Activated naive CD4-positive, alpha-beta T cell treated with Interleukin-2 at 50 U/mL for 16 hours (primary cell): ENCODE measurements around the gene LRRC42.

Source experiments
- DNase-seq: peaks from one replicate; pipeline ENCODE4 v3.0.0-alpha.2; 2020

Gene LRRC42

GRCh38 chr1:53946252-53947171, at the start of gene LRRC42:
Gene LRRC42 (plus strand): TSS chr1:53946350. CDS start chr1:53952000, 5,650 bp downstream.
- no peak for DNase-seq

GRCh38 chr1:53896635-53897229, 49.4 kb upstream of the LRRC42 start:
- DNase-seq = no peak

GRCh38 chr1:53899206-53899628, 46.9 kb upstream of the LRRC42 start:
- DNase-seq = no peak

DNA sequence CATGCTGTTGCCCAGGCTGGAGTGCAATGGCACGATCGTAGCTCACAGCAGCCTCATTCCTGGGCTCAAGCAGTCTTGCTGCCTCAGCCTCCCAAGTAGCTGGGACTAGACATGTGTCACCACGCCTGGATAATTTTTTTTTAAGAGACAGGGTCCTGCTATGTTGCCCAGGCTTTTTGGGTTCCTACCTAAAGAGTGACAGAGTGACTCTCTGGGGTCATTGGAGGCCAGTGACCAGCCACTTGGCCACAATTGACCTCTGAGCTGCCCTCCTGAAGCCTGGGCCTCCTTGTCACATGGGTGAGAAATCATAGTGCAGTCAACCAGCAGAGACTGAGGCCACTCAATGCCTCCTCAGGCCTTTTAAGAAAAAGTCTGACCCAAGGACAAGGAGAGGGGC, 46.4 kb upstream of the LRRC42 start:
- DNase-seq = no peak

DNA sequence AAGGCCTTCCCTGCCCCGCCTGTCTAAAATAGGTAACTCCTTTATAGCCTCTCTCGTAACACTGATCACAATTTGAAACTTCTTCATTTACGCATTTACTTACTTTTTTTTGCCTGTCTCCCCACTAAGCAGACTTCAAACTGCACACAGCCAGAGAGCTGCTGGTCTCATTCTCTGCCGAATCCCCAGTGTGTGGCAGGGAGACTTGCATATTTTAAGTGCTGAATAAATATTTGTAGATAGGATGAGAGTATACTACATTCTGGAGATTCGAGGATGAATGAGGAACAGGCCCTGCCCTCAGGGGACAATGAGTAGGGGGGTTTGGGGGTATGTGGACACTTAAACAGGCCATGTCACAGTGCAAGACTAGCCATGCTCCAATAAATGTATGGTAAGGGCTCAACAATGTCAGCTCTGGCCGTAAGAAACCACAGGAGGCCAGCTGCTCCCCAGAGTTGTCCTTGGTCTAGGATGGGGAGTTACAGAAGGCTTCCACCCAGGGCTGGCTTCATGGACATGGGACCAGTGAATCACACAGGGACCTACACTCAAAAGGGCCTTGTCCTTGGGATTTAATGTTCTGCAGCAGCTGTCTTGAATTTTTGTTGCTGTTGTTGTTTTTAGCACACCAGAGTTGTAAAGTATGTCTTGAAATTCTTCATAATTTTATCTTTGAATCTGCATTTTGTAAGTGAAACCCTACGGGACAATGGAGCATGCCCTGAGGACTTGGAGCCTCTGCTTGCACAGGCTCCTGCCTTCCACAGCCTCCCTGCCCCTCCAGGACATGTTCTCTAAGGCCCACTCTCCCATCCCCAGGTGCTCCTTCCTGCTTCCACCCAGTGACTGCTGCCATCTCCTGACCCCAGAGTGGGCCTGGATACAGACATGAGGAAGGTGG, 43.7 kb upstream of the LRRC42 start:
- no peak for DNase-seq

DNA sequence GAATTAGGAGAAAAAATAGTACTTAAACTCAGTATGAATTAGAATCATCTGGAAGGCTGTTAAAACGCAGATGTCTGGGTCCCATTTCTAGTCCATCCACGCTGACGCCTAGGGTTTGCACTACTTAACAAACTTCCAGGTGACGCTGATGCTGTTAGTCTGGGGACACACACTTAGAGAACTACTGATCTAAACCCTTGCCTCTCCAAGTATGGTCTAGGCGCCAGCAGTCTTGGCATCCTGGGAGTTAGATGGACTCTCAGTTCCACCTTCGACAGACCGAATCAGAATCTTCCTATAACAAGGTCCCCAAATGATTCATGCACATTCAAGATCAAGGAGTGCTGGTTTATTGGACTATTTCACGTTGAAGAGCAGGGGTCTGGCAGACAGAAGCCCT, 40.6 kb upstream of the LRRC42 start:
- DNase-seq = no peak

DNA sequence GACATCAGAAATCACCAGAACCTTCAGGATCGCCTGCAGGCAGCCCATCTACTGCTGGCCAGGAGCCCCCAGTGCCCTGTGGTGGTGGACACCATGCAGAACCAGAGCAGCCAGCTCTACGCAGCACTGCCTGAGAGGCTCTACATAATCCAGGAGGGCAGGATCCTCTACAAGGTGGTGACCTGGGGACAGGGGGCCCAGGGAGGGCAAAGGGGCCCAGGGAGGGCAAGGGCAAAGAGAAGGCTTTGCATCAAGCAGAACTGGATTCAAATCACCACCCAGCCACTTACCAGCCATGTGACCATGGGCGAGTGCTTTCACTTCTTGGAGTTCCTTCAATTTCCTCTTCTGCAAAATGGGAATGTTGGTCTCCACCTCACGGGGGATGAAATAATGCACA, 40.0 kb upstream of the LRRC42 start:
- DNase-seq = no peak

GRCh38 chr1:53909946-53910345, 36.2 kb upstream of the LRRC42 start:
- no peak for DNase-seq

DNA sequence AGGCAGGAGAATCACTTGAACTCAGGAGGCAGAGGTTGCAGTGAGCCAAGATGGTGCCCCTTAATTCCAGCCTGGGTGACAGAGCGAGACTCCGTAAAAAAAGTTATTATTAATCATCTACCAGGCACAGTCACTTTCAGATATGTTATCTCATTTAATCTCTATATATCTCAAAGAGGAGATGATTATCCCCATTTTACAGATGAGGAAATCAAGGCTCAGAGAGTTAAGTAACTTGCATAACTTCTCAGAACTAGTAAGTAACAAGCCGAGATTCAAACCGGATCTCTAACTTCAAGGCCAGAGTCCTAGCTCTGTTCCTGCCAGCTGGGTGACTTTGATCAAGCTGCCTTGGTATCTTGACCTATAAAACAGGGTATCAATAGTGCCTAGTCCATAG, 34.7 kb upstream of the LRRC42 start:
- no peak for DNase-seq

DNA sequence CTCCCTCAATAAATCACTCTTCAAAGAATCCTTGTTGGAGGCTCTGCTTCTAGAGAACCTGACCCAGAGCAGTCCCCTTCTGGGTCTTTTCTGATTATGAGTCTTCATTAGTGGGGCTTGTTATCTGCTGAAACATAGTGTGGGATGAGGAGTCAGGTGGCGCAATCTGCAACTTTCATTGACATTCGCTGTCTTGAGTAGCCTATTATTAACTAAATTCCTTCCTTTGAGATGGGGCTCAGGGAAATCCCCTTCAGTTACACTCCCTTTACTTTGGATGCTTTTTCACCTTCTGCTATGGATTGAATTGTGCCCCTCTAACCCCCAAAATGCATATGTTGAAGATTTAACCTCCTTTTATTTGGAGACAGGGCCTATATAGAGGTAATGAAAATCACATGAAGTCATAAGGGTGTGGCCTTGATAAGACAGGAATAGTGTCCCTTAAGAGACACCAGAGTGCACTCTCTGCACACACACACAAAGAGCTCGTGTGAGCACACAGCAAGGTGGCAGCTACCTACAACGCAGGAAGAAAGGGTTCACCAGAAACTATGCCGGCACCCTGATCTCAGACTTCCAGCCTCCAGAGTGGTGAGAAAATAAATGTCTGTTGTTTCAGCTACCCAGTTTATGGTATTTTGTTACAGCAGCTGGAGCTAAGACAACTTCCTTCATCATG, 32.7 kb upstream of the LRRC42 start:
- no peak for DNase-seq

- DNase-seq = no peak
Measured at GRCh38 chr1:53918343-53918742, 27.8 kb upstream of the LRRC42 start.

GRCh38 chr1:53919675-53920066, 26.5 kb upstream of the LRRC42 start:
- DNase-seq = no peak

- DNase-seq = no peak
Measured at GRCh38 chr1:53927376-53927881, 18.7 kb upstream of the LRRC42 start.

DNA sequence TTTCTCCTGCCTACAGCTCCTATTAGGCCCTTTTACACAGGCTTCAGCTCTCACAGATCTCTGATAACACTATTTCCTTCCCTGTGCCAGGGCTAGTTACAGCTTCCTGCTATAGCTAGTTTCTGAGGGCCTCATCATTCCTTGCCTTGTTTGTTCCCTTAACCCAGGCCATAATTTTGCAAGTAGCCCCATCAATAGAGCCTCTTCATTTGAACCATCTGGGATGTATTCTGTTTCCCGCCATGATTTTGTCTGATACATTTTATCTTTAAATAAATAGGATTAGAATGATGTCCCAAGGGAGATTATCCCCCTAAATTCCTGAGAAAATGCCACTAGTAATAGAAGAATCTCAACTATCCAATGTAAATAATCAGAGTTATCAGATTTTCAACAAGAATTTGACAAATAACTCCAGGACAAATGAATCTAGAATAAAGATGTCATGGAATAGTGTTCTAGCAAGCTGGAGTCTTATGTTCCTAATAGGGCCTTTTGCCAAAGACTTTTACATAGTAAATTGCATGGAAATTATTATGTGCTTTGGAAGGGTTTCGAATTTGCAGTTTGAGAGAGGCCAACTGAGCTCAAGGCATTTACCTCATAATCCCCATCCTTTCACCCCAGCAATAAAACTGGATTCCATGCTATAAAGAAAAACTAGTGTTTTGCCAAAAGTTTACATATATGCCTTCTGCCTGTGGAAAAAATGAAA, 16.7 kb upstream of the LRRC42 start:
- no peak for DNase-seq

DNA sequence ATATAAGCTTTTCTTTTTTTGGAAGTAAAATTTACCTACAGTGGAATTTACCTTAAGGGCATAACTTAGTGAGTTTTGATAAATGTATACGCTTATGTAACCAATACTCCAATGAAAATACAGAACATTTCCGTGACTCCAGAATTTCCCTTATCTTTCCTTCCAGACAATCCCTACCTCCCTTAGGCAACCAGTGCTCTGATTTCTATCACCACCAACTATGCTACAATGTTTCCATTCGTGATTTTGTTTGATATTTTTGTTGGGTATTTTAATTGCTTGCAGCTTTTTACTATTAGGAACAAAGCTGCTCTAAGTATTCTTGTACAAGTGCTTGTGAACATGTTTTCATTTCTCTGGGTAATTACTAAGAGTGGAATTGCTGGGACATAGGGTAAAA, 15.2 kb upstream of the LRRC42 start:
- DNase-seq = no peak

GRCh38 chr1:53931523-53931922, 14.6 kb upstream of the LRRC42 start:
- no peak for DNase-seq

DNA sequence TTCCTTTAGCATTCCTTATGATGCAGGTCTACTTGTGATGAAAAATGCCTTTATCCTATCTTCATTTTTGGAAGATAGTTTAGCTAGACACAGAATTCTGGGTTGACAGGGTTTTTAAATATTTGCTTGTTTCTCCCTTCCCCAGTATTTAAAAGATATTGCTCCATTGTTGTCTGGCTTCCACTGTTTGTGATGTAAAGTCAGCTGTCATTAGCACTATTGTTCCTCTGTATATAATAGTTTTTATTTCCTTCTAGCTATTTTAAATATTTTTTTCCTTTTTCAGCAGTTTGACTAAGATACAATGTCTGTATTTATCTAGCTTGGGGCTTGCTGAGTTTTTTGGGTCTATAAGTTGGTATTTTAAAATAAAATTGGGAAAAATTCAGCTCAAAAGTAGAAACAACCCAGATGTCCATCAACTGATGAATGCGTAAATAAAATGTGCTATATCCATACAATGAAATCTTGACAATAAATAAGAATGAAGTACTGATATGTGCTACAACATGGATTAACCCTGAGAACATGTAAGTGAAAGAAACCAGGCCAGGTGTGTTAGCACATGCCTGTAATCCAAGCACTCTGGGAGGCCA, 11.9 kb upstream of the LRRC42 start:
- no peak for DNase-seq

GRCh38 chr1:53936430-53936829, 9.7 kb upstream of the LRRC42 start:
- no peak for DNase-seq

- no peak for DNase-seq
Measured at GRCh38 chr1:53938136-53938830, 7.9 kb upstream of the LRRC42 start.

DNA sequence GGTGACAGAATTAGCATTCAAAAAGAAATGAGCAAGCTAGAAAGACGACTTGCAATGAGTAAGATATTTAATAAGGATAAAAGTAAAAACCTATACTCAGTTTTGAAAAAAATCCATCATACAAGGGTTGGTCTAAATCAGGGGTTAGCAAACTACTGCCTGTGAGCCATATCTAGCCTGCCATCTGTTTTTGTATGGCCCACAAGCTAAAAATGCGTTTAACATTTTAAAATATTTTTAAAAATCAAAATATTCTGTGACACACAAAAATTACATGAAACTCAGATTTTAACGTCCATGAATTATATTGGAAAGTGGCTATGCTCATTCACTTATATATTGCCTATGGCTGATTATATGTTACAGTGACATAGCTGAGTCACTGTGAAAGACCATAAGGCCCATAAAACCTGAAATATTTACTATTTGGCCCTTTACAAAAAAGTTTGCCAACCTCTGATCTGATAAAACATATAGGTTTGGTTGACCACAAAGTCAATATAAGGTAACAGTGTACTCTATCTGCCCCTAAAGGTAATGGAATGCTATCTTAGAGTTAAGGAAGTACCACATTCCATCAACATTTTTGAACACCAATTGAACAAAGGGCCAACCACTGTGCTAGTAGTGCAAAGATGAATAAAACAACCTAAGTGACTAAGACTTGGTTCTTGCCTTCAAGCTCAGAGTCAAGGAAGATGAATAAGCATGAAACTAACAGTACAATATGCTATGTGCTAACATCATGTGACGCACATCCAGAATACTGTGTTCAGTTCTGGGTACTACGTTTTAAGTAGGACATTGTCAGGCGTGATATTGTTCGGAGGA, 3.8 kb upstream of the LRRC42 start:
- DNase-seq = no peak
